ENCODE data around the gene RASSF3.

DNA sequence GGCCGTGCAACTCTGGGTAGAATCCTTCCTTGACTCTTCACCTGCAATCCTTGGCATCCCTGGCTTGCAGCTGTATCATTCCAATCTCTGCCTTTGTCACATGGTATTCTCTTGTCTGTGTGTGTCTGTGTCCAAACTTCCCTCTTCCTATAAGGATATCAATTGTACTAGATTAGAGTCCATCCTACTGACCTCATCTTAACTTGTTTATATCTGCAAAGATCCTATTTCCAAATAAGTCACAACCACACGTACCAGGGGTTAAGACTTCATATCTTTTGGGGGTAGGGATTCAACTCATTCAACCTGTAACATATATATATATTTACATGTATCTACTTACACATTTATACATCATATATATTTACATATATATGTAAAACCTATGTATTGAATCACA lies 29.6 kb upstream of the RASSF3 start:
- TF ChIP-seq POLR2A (IDR thresholded peaks at IDR 0.05) (no peak), POLR2AphosphoS5 (IDR thresholded peaks at IDR 0.05) (no peak)
- TF ChIP-seq, protein P1, sequence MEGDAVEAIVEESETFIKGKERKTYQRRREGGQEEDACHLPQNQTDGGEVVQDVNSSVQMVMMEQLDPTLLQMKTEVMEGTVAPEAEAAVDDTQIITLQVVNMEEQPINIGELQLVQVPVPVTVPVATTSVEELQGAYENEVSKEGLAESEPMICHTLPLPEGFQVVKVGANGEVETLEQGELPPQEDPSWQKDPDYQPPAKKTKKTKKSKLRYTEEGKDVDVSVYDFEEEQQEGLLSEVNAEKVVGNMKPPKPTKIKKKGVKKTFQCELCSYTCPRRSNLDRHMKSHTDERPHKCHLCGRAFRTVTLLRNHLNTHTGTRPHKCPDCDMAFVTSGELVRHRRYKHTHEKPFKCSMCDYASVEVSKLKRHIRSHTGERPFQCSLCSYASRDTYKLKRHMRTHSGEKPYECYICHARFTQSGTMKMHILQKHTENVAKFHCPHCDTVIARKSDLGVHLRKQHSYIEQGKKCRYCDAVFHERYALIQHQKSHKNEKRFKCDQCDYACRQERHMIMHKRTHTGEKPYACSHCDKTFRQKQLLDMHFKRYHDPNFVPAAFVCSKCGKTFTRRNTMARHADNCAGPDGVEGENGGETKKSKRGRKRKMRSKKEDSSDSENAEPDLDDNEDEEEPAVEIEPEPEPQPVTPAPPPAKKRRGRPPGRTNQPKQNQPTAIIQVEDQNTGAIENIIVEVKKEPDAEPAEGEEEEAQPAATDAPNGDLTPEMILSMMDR (IDR thresholded peaks at IDR 0.05), result no peak

Data from breast epithelium (tissue), 3 donors.